Endodermal cell (in vitro differentiated cells): ENCODE results near the gene FAM156B. TPM values are rescaled to one million over a fixed set of nuclear protein-coding genes. Genes with fewer than 3 reads are reported as not detected.
"Not testable (repeated sequence)": the region's sequence is repeated elsewhere in the genome, so short reads cannot be mapped to it uniquely, and the experiment has no call there.

Experiments used
- DNase-seq: peaks from one replicate; pipeline ENCODE4 v3.0.0-alpha.2; 2017
- H3K27ac ChIP-seq: 2 replicates; pipeline ENCODE4 v1.5.1; 2013; ENCODE audit warnings: mild to moderate bottlenecking, low read depth, low read length, moderate library complexity
- H3K27me3 ChIP-seq: 2 replicates; pipeline ENCODE4 v1.6.1; 2013; ENCODE audit warnings: mild to moderate bottlenecking, low read length, moderate library complexity; ENCODE audit not compliant: insufficient read depth, control insufficient read depth, poor library complexity, severe bottlenecking
- H3K36me3 ChIP-seq: 2 replicates; pipeline ENCODE4 v1.7.0; 2013; ENCODE audit warnings: mild to moderate bottlenecking, low read length, moderate library complexity; ENCODE audit not compliant: control insufficient read depth, insufficient read depth
- H3K4me1 ChIP-seq: one replicate; pipeline ENCODE4 v1.7.0; 2013; ENCODE audit warnings: low read length; ENCODE audit not compliant: control insufficient read depth, insufficient read depth
- H3K4me3 ChIP-seq: 2 replicates; pipeline ENCODE4 v1.5.1; 2013; ENCODE audit warnings: mild to moderate bottlenecking, low read length, moderate library complexity
- H3K9ac ChIP-seq: 2 replicates; pipeline ENCODE4 v1.6.1; 2013; ENCODE audit warnings: mild to moderate bottlenecking, low read length, moderate library complexity; ENCODE audit not compliant: poor library complexity, severe bottlenecking; ENCODE audit errors: extremely low read depth
- H3K9me3 ChIP-seq: 2 replicates; pipeline ENCODE4 v1.6.1; 2013; ENCODE audit warnings: mild to moderate bottlenecking, low read length, moderate library complexity; ENCODE audit not compliant: control insufficient read depth
- H3K27ac Mint-ChIP-seq: 2 replicates; pipeline ENCODE4 v1.8.0; 2020; ENCODE audit warnings: mixed read lengths
- H3K27me3 Mint-ChIP-seq: 2 replicates; pipeline ENCODE4 v1.8.0; 2021; ENCODE audit warnings: mild to moderate bottlenecking, mixed read lengths; ENCODE audit not compliant: insufficient read depth
- H3K36me3 Mint-ChIP-seq: 2 replicates; pipeline ENCODE4 v1.8.0; 2020; ENCODE audit warnings: low read depth, mixed read lengths
- H3K4me1 Mint-ChIP-seq: 2 replicates; pipeline ENCODE4 v1.8.0; 2020; ENCODE audit warnings: mixed read lengths
- H3K4me3 Mint-ChIP-seq: 2 replicates; pipeline ENCODE4 v1.8.0; 2020; ENCODE audit warnings: mild to moderate bottlenecking, moderate library complexity, mixed read lengths
- H3K9me3 Mint-ChIP-seq: 2 replicates; pipeline ENCODE4 v1.8.0; 2020; ENCODE audit warnings: mild to moderate bottlenecking, mixed read lengths
- CTCF ChIP-seq: fragments of 200-600 bp; sonication (generic); conservative IDR thresholded peaks from 2 replicates; pipeline ENCODE4 v1.5.0; 2021; ENCODE audit warnings: antibody characterized with exemption, mild to moderate bottlenecking
- WGBS, 2 experiments: methylation state at CpG; one replicate each; pipeline versions ENCODE4 v1.1.5 to v1.1.7; 2013; ENCODE audit warnings: missing lambda C conversion rate in 2 of 2, mixed read lengths in 1 of 2; ENCODE audit not compliant: insufficient coverage in 1 of 2, insufficient read length in 1 of 2; 5-methylcytosine and 5-hydroxymethylcytosine counted together
- total RNA-seq, 2 donors: library from RNA; stranded (reverse); fragmentation: NEBNext Ultra II Directional in 1 of 2; extraction: Animal tissue kit (Norgen Biotek cat#: 25700) in 1 of 2; gene quantifications; 2 replicates in 1 of 2; 3 replicates in 1 of 2; pipeline ENCODE4 v1.2.1, GENCODE V29; 2021

The FAM156B gene
- total RNA-seq, 2 donors from 2014 or later = 10.9 to 12.8 TPM

- Histone ChIP-seq H3K27ac (no peak overlapping the region), H3K4me1 (no peaks in the 10 kb centered on the region), H3K9ac (no peak overlapping the region), H3K36me3 (no peaks in the 10 kb centered on the region), H3K27me3 (peaks cover 5% of the 10 kb centered on the region), H3K9me3 (no peaks in the 10 kb centered on the region), H3K4me3 (no peak overlapping the region)
- TF ChIP-seq CTCF = no peak
- DNase-seq = no peak
- H3K4me1 Mint-ChIP-seq = no peaks in the 10 kb centered on the region
- H3K27me3 Mint-ChIP-seq = peaks cover 15% of the 10 kb centered on the region
- H3K27ac Mint-ChIP-seq = no peak overlapping the region
- no peak overlapping the region for H3K4me3 Mint-ChIP-seq
- no peaks in the 10 kb centered on the region for H3K36me3 Mint-ChIP-seq
- H3K9me3 Mint-ChIP-seq = peaks cover 57% of the 10 kb centered on the region
- 85 to 95% methylated on average over 4 to 5 of the region's 5 CpGs for WGBS, 2 experiments
These were observed 22.5 kb upstream of the FAM156B start for GRCh38 chrX:52874661-52875060.

GRCh38 chrX:52875436-52875835 lies 21.7 kb upstream of the FAM156B start:
- H3K36me3 Mint-ChIP-seq, H3K4me1 ChIP-seq, H3K4me3 Mint-ChIP-seq, H3K27ac ChIP-seq, H3K9me3 ChIP-seq, H3K27ac Mint-ChIP-seq, H3K27me3 ChIP-seq, H3K9ac ChIP-seq, H3K4me1 Mint-ChIP-seq, H3K4me3 ChIP-seq, H3K36me3 ChIP-seq, DNase-seq: not testable (repeated sequence)
- Mint-ChIP-seq H3K27me3 (peaks cover 15% of the 10 kb centered on the region), H3K9me3 (peaks cover 57% of the 10 kb centered on the region)
- 86 to 100% methylated on average over 1 to 5 of the region's 10 CpGs for WGBS, 2 experiments

GRCh38 chrX:52876386-52876785 lies 20.7 kb upstream of the FAM156B start:
- not testable (repeated sequence) for DNase-seq, H3K4me1 Mint-ChIP-seq, H3K36me3 Mint-ChIP-seq, H3K4me3 Mint-ChIP-seq, H3K9ac ChIP-seq, H3K9me3 ChIP-seq, H3K4me1 ChIP-seq, H3K27ac ChIP-seq, H3K27me3 ChIP-seq, H3K27ac Mint-ChIP-seq, H3K36me3 ChIP-seq, H3K4me3 ChIP-seq
- Mint-ChIP-seq H3K27me3 (peaks cover 15% of the 10 kb centered on the region), H3K9me3 (peaks cover 55% of the 10 kb centered on the region)
- WGBS, 2 experiments = 64% methylated on average over 4 of the region's 6 CpGs; no CpG with 5 or more reads in 1 of the 2 experiments

GRCh38 chrX:52887459-52887858 lies 9.7 kb upstream of the FAM156B start:
- H3K4me1 ChIP-seq, DNase-seq, H3K27ac Mint-ChIP-seq, H3K27me3 Mint-ChIP-seq, H3K4me3 ChIP-seq, H3K36me3 Mint-ChIP-seq, H3K27ac ChIP-seq, H3K27me3 ChIP-seq, H3K36me3 ChIP-seq, H3K9me3 ChIP-seq, H3K9me3 Mint-ChIP-seq, H3K4me3 Mint-ChIP-seq, H3K9ac ChIP-seq, H3K4me1 Mint-ChIP-seq: not testable (repeated sequence)
- no CpG with 5 or more reads among the region's 10 CpGs for WGBS, 2 experiments

- H3K27me3 ChIP-seq, H3K27me3 Mint-ChIP-seq, H3K9ac ChIP-seq, H3K4me3 Mint-ChIP-seq, H3K4me3 ChIP-seq, H3K9me3 Mint-ChIP-seq, H3K4me1 Mint-ChIP-seq, H3K4me1 ChIP-seq, H3K27ac Mint-ChIP-seq, H3K36me3 ChIP-seq, H3K9me3 ChIP-seq, H3K36me3 Mint-ChIP-seq, H3K27ac ChIP-seq, DNase-seq: not testable (repeated sequence)
- WGBS, 2 experiments = no CpG with 5 or more reads among the region's 9 CpGs
These were observed 9.0 kb upstream of the FAM156B start for GRCh38 chrX:52888090-52888489.

- not testable (repeated sequence) for H3K27me3 Mint-ChIP-seq, H3K27ac ChIP-seq, H3K4me1 Mint-ChIP-seq, H3K9ac ChIP-seq, H3K36me3 Mint-ChIP-seq, H3K36me3 ChIP-seq, H3K9me3 Mint-ChIP-seq, DNase-seq, H3K27me3 ChIP-seq, H3K27ac Mint-ChIP-seq, H3K4me1 ChIP-seq, H3K4me3 ChIP-seq, H3K4me3 Mint-ChIP-seq, H3K9me3 ChIP-seq
- WGBS, 2 experiments = no CpG with 5 or more reads among the region's 8 CpGs
These were observed 692 bp upstream of the FAM156B start for GRCh38 chrX:52896438-52896837.

- H3K36me3 ChIP-seq, H3K4me1 ChIP-seq, H3K27me3 ChIP-seq, H3K36me3 Mint-ChIP-seq, H3K4me3 Mint-ChIP-seq, H3K9me3 Mint-ChIP-seq, DNase-seq, H3K9me3 ChIP-seq, H3K27ac Mint-ChIP-seq, H3K27me3 Mint-ChIP-seq, H3K9ac ChIP-seq, H3K4me1 Mint-ChIP-seq, H3K27ac ChIP-seq, H3K4me3 ChIP-seq: not testable (repeated sequence)
- WGBS, 2 experiments = no CpG with 5 or more reads among the region's 10 CpGs
These were observed 8.4 kb downstream of the FAM156B start for GRCh38 chrX:52905531-52905930.
